Spleen (tissue), 11 donors: ENCODE measurements around the gene DNAAF3. TPM values are rescaled to one million over a fixed set of nuclear protein-coding genes. Genes with fewer than 3 reads are reported as not detected.

Experiments used
- DNase-seq: peaks from one replicate; pipeline ENCODE4 v3.0.0-alpha.2; 2020
- H3K27ac ChIP-seq, 8 donors: fragments of 200-600 bp; sonication (generic) in 7 of 8; 1 replicate in 4 of 8; 2 replicates in 4 of 8; pipeline versions ENCODE4 v1.5.0 to v1.8.0; 2016 to 2021; ENCODE audit warnings: inconsistent platforms in 4 of 8, mild to moderate bottlenecking in 4 of 8, moderate library complexity in 1 of 8
- H3K27me3 ChIP-seq, 7 donors: fragments of 200-600 bp; sonication (generic) in 6 of 7; replicated peaks in 1 of 7; 1 replicate in 4 of 7; 2 replicates in 3 of 7; pipeline versions ENCODE4 v1.5.0 to v1.8.0; 2016 to 2021; ENCODE audit warnings: inconsistent platforms in 3 of 7, mild to moderate bottlenecking in 1 of 7
- H3K36me3 ChIP-seq, 6 donors: fragments of 200-600 bp; sonication (generic) in 5 of 6; 1 replicate in 4 of 6; 2 replicates in 2 of 6; pipeline versions ENCODE4 v1.5.0 to v1.8.0; 2016 to 2021; ENCODE audit warnings: inconsistent platforms in 2 of 6
- H3K4me1 ChIP-seq, 6 donors: fragments of 200-600 bp; sonication (generic) in 5 of 6; 1 replicate in 3 of 6; 2 replicates in 3 of 6; pipeline versions ENCODE4 v1.5.0 to v1.8.0; 2016 to 2021; ENCODE audit warnings: inconsistent platforms in 3 of 6
- H3K4me3 ChIP-seq, 8 donors: fragments of 200-600 bp; sonication (generic) in 7 of 8; 1 replicate in 4 of 8; 2 replicates in 4 of 8; pipeline versions ENCODE4 v1.5.0 to v1.8.0; 2016 to 2021; ENCODE audit warnings: inconsistent platforms in 4 of 8, mild to moderate bottlenecking in 4 of 8, moderate library complexity in 2 of 8
- H3K9me3 ChIP-seq, 8 donors: fragments of 200-600 bp; sonication (generic) in 7 of 8; 1 replicate in 4 of 8; 2 replicates in 4 of 8; pipeline versions ENCODE4 v1.5.0 to v1.8.0; 2016 to 2021; ENCODE audit warnings: inconsistent platforms in 4 of 8
- POLR2A ChIP-seq, 3 donors: fragments of 450-650 bp; IDR thresholded peaks; one replicate each; pipeline ENCODE4 v1.5.1; 2017; ENCODE audit warnings: antibody characterized with exemption in 3 of 3, mild to moderate bottlenecking in 1 of 3
- POLR2AphosphoS5 ChIP-seq, 3 donors: sonication (generic); formaldehyde crosslinking; IDR thresholded peaks; one replicate each; pipeline ENCODE4 v1.5.1; 2017; ENCODE audit warnings: antibody characterized with exemption in 3 of 3
- WGBS, 5 donors: extraction: QIAGEN DNeasy Blood & Tissue Kit in 3 of 5; methylation state at CpG; one replicate each; pipeline versions ENCODE4 v1.1.5 to v1.1.7; 2013 to 2018; 5-methylcytosine and 5-hydroxymethylcytosine counted together
- intact Hi-C: fragments of 100-400 bp; cut with DNase I; formaldehyde crosslinking; loops from one replicate; pipeline ENCODE4 v1.15.0; 2023; ENCODE audit warnings: low total_unique reads
- polyA plus RNA-seq, 3 donors: library from polyadenylated mRNA; stranded (reverse); fragments of 200-250 nt; gene quantifications; one replicate each; pipeline ENCODE4 v1.2.1, GENCODE V29; 2013
- total RNA-seq, 7 donors: library from RNA; depleted of rRNA in 3 of 7; stranded (reverse); fragments of >200 nt in 3 of 7; fragmentation: NEBNext Ultra II Directional in 4 of 7; extraction: Animal tissue kit (Norgen Biotek cat#: 25700) in 4 of 7; gene quantifications; one replicate each; pipeline versions ENCODE4 v1.1.0 to v1.2.1, GENCODE V29; 2016 to 2021
- TF ChIP-seq, protein P1 (sequence below), 11 experiments: fragments of 200-600 bp in 7 of 11; fragments of 450-650 bp in 4 of 11; sonication (generic) in 4 of 11; IDR thresholded peaks in 8 of 11; conservative IDR thresholded peaks in 3 of 11; 1 replicate in 7 of 11; 2 replicates in 4 of 11; pipeline versions ENCODE4 v1.4.0 to v1.8.0; 2016 to 2021; ENCODE audit warnings: antibody characterized with exemption in 11 of 11, inconsistent platforms in 4 of 11, mild to moderate bottlenecking in 1 of 11
- donor health status: healthy with polysubstance abuse.
- donor health status: DM: no; HTN: no; CAD: no; lungs with moderate emphysema.
- donor health status: DM: no; HTN: no; CAD: no.
- donor health status: Bipolar disorder and iron deficiency.
- donor health status: healthy.
- donor health status: DM: no; HTN: no; CAD: no.
- donor health status: DM: yes; HTN: yes; CAD: no.

Gene DNAAF3
- total and polyA plus RNA-seq, 10 donors = 0.28 to 1.1 (median 0.69) TPM; not detected in 2

- intact Hi-C loops = no loop called here
- peaks cover 0 to 58% (median 0%) of the 10 kb centered on the region in 7 donors for H3K27me3 ChIP-seq
- H3K36me3 ChIP-seq = peaks cover 0 to 7% (median 0%) of the 10 kb centered on the region in 6 donors
- WGBS, 5 donors = 65 to 72% (median 67%) methylated on average over 17 of the region's 17 CpGs
- no peak for DNase-seq
- H3K4me3 ChIP-seq = peak overlapping the region in 2 of 8 donors; percentile 38 to 56
- peak overlapping the region in 6 of 8 donors; percentile 63 to 84 (median 78) for H3K27ac ChIP-seq
- no peak for TF ChIP-seq POLR2AphosphoS5 (IDR thresholded peaks at IDR 0.05)
- TF ChIP-seq, protein P1, sequence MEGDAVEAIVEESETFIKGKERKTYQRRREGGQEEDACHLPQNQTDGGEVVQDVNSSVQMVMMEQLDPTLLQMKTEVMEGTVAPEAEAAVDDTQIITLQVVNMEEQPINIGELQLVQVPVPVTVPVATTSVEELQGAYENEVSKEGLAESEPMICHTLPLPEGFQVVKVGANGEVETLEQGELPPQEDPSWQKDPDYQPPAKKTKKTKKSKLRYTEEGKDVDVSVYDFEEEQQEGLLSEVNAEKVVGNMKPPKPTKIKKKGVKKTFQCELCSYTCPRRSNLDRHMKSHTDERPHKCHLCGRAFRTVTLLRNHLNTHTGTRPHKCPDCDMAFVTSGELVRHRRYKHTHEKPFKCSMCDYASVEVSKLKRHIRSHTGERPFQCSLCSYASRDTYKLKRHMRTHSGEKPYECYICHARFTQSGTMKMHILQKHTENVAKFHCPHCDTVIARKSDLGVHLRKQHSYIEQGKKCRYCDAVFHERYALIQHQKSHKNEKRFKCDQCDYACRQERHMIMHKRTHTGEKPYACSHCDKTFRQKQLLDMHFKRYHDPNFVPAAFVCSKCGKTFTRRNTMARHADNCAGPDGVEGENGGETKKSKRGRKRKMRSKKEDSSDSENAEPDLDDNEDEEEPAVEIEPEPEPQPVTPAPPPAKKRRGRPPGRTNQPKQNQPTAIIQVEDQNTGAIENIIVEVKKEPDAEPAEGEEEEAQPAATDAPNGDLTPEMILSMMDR (IDR thresholded peaks at IDR 0.05 in 8 of 11, conservative IDR thresholded peaks at IDR 0.05 in 3 of 11) = no peak
- no peak for TF ChIP-seq POLR2A (IDR thresholded peaks at IDR 0.05)
- peaks cover 0 to 31% (median 0%) of the 10 kb centered on the region in 6 donors for H3K4me1 ChIP-seq
- peaks cover 0 to 24% (median 15%) of the 10 kb centered on the region in 8 donors for H3K9me3 ChIP-seq
These were observed 43.5 kb upstream of the DNAAF3 start for GRCh38 chr19:55209693-55210472.

DNA sequence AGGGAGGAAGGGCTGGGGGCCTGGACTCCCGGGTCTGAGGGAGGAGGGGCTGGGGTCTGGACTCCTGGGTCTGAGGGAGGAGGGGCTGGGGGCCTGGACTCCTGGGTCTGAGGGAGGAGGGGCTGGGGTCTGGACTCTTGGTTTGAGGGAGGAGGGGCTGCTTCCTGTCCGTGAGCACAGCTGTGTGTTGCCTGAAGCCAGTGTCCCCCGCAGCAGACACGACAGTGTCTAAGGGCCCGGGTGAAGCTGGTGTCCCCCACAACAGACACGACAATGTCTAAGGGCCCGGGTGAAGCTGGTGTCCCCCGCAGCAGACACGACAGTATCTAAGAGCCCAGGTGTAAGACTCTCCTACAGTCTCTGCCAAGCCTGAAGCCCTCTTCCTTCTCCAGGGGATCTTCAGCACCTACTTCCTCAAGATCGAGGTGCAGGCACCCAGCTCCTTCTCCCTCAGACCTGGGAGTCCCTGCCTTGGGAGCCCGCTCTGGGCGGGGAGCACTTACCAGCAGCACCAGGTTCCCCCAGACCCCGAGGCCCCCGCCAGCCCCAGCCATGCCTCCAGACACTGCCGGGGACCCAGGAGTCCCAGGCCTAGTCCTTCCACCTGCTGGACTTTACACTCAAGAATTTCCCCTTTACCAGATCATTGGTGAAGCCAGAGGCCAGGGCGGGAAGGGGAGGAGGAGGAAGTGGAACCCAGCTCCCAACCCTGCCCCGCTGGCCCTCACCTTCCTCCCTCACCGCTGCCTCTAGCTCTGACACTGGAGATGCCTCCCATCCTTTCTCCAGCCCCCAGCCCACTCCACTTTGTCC, 42.7 kb upstream of the DNAAF3 start, which contains the start of gene PTPRH:
TSS of gene PTPRH (minus strand) at position 622 of the 813 bp plus-strand sequence. CDS start at position 554, 68 bp downstream.
- DNase-seq = no peak
- Histone ChIP-seq H3K27ac (peak within 1 kb of the TSS in 6 of 8 donors; percentile 63 to 84 (median 78)), H3K9me3 (peaks cover 0 to 23% (median 15%) of the 10 kb centered on the region in 8 donors), H3K27me3 (peaks cover 0 to 59% (median 0%) of the 10 kb centered on the region in 7 donors), H3K4me1 (peaks cover 0 to 31% (median 1%) of the 10 kb centered on the region in 6 donors), H3K4me3 (peak within 1 kb of the TSS in 7 of 8 donors; percentile 6 to 56 (median 33)), H3K36me3 (peaks cover 0 to 7% (median 0%) of the 10 kb centered on the region in 6 donors)
- WGBS, 5 donors = 42 to 54% (median 44%) methylated on average over 9 to 17 of the region's 18 CpGs
- intact Hi-C loops = no loop called here
- peak; percentile 32 to 56 (median 46) for TF ChIP-seq POLR2AphosphoS5 (IDR thresholded peaks at IDR 0.05)
- TF ChIP-seq POLR2A (IDR thresholded peaks at IDR 0.05) = no peak
- TF ChIP-seq, protein P1 (IDR thresholded peaks at IDR 0.05 in 8 of 11, conservative IDR thresholded peaks at IDR 0.05 in 3 of 11) = no peak

- TF ChIP-seq, protein P1 (IDR thresholded peaks at IDR 0.05 in 8 of 11, conservative IDR thresholded peaks at IDR 0.05 in 3 of 11) = no peak
- peak in 1 of 3 donors; percentile 35 for TF ChIP-seq POLR2A (IDR thresholded peaks at IDR 0.05)
- peak; percentile 92 to 94 (median 92) for TF ChIP-seq POLR2AphosphoS5 (IDR thresholded peaks at IDR 0.05)
- peaks cover 0 to 10% (median 0%) of the 10 kb centered on the region in 6 donors for H3K36me3 ChIP-seq
- H3K27ac ChIP-seq = peak overlapping the region; percentile 28 to 86 (median 74)
- peak overlapping the region in 7 of 8 donors; percentile 6 to 61 (median 18) for H3K4me3 ChIP-seq
- WGBS, 5 donors = 36 to 43% (median 41%) methylated on average over 24 to 29 of the region's 29 CpGs
- DNase-seq = peak; percentile 89
- intact Hi-C loops = no loop called here
- peaks cover 0 to 52% (median 0%) of the 10 kb centered on the region in 7 donors for H3K27me3 ChIP-seq
- H3K9me3 ChIP-seq = peaks cover 0 to 2% (median 0%) of the 10 kb centered on the region in 8 donors
- peaks cover 0 to 36% (median 5%) of the 10 kb centered on the region in 6 donors for H3K4me1 ChIP-seq
These were observed 40.5 kb upstream of the DNAAF3 start for GRCh38 chr19:55206664-55207500.
